Naive thymus-derived CD4-positive, alpha-beta T cell (primary cell): ENCODE measurements around the gene PNMA1. TPM values are rescaled to one million over a fixed set of nuclear protein-coding genes. Genes with fewer than 3 reads are reported as not detected.

Experiments used
- ATAC-seq: fragments of 150-1000 bp; cut with Tn5 transposase; 2 replicates; pipeline ENCODE4 v1.10.0; 2021; ENCODE audit warnings: mild to moderate bottlenecking, moderate library complexity
- CTCF ChIA-PET: fragments of 350-600 bp; sonication (Branson Sonifier 250); formaldehyde crosslinking; loops from one replicate; lab custom pipeline; 2021; ENCODE audit warnings: antibody characterized with exemption; lab: Charles Lee
- POLR2A ChIA-PET: fragments of 350-600 bp; sonication (Branson Sonifier 250); formaldehyde crosslinking; loops from one replicate; lab custom pipeline; 2021; ENCODE audit warnings: antibody characterized with exemption, inconsistent platforms; lab: Charles Lee
- DNase-seq, 9 donors: peaks; one replicate each; pipeline versions ENCODE4 v3.0.0 to v3.0.0-alpha.2; 2020 to 2022; ENCODE audit warnings: mixed read lengths in 1 of 9
- H3K27ac ChIP-seq: one replicate; pipeline ENCODE4 v1.7.0; 2013; ENCODE audit warnings: mild to moderate bottlenecking, low read depth, low read length, moderate library complexity
- H3K27me3 ChIP-seq, 2 donors: one replicate each; pipeline ENCODE4 v1.7.0; 2013; ENCODE audit warnings: low read length in 2 of 2, mild to moderate bottlenecking in 2 of 2, moderate library complexity in 2 of 2; ENCODE audit not compliant: control insufficient read depth in 2 of 2, insufficient read depth in 2 of 2
- H3K36me3 ChIP-seq, 3 experiments: 1 replicate in 2 of 3; 2 replicates in 1 of 3; pipeline ENCODE4 v1.7.0; 2013; ENCODE audit warnings: low read length in 3 of 3, mild to moderate bottlenecking in 3 of 3, moderate library complexity in 1 of 3; ENCODE audit not compliant: insufficient read depth in 3 of 3, control insufficient read depth in 2 of 3
- H3K4me1 ChIP-seq, 2 donors: one replicate each; pipeline ENCODE4 v1.7.0; 2013; ENCODE audit warnings: low read length in 2 of 2, mild to moderate bottlenecking in 2 of 2, moderate library complexity in 1 of 2; ENCODE audit not compliant: control insufficient read depth in 2 of 2, insufficient read depth in 2 of 2
- H3K4me3 ChIP-seq: 2 replicates; pipeline ENCODE4 v1.7.0; 2013; ENCODE audit warnings: mild to moderate bottlenecking, low read length
- H3K9me3 ChIP-seq, 3 experiments: 1 replicate in 2 of 3; 2 replicates in 1 of 3; pipeline ENCODE4 v1.7.0; 2013; ENCODE audit warnings: low read length in 3 of 3; ENCODE audit not compliant: control insufficient read depth in 2 of 3
- H3K27ac Mint-ChIP-seq, 9 donors: one replicate each; pipeline ENCODE4 v1.8.0; 2020 to 2022; ENCODE audit warnings: mixed read lengths in 9 of 9, mild to moderate bottlenecking in 8 of 9, moderate library complexity in 5 of 9, inconsistent platforms in 2 of 9
- H3K27me3 Mint-ChIP-seq, 5 donors: one replicate each; pipeline ENCODE4 v1.8.0; 2021 to 2022; ENCODE audit warnings: mixed read lengths in 5 of 5, mild to moderate bottlenecking in 1 of 5
- H3K36me3 Mint-ChIP-seq, 5 donors: one replicate each; pipeline ENCODE4 v1.8.0; 2020 to 2022; ENCODE audit warnings: mixed read lengths in 5 of 5, mild to moderate bottlenecking in 3 of 5, inconsistent platforms in 1 of 5
- H3K4me1 Mint-ChIP-seq, 7 donors: one replicate each; pipeline ENCODE4 v1.8.0; 2020 to 2022; ENCODE audit warnings: mixed read lengths in 7 of 7, mild to moderate bottlenecking in 3 of 7, inconsistent platforms in 1 of 7
- H3K4me3 Mint-ChIP-seq, 10 donors: one replicate each; pipeline ENCODE4 v1.8.0; 2020 to 2022; ENCODE audit warnings: mild to moderate bottlenecking in 10 of 10, mixed read lengths in 10 of 10, moderate library complexity in 6 of 10, inconsistent platforms in 2 of 10
- H3K9me3 Mint-ChIP-seq, 11 donors: one replicate each; pipeline ENCODE4 v1.8.0; 2020 to 2022; ENCODE audit warnings: mixed read lengths in 11 of 11, mild to moderate bottlenecking in 4 of 11, inconsistent platforms in 1 of 11, moderate library complexity in 1 of 11
- intact Hi-C, 2 donors: fragments of 100-400 bp; cut with micrococcal nuclease; formaldehyde crosslinking; loops; one replicate each; pipeline ENCODE4 v1.15.1; 2023
- polyA plus RNA-seq, 2 donors: library from polyadenylated mRNA; unstranded; fragments of 300-500 nt; fragmentation: Illumina TruSeq; gene quantifications; one replicate each; pipeline ENCODE4 v1.2.3, GENCODE V29; 2021
- total RNA-seq, 6 experiments: library from RNA in 5 of 6; stranded (reverse) in 5 of 6; gene quantifications; 1 replicate in 5 of 6; 2 replicates in 1 of 6; pipeline ENCODE4 v1.2.3 and lab custom pipeline; 2021 to 2026

Gene PNMA1
- total and polyA plus RNA-seq, 7 experiments from 2014 or later, result 21.6 to 44.0 (median 39.3) TPM

GRCh38 chr14:73684627-73685026 is 29.6 kb downstream of the PNMA1 start:
- Histone ChIP-seq H3K27me3 (no peaks in the 10 kb centered on the region), H3K4me3 (no peak overlapping the region), H3K36me3 (no peaks in the 10 kb centered on the region), H3K4me1 (no peaks in the 10 kb centered on the region), H3K27ac (no peak overlapping the region), H3K9me3 (no peaks in the 10 kb centered on the region)
- no peak overlapping the region for H3K27ac Mint-ChIP-seq
- no peaks in the 10 kb centered on the region for H3K9me3 Mint-ChIP-seq
- intact Hi-C loops, result no loop called here
- ATAC-seq (no peak), DNase-seq (no peak)
- peaks cover 0 to 15% (median 0%) of the 10 kb centered on the region in 5 donors for H3K36me3 Mint-ChIP-seq
- H3K27me3 Mint-ChIP-seq, result no peaks in the 10 kb centered on the region
- ChIA-PET CTCF (no interaction called here), POLR2A (interaction anchor here (0.6 kb wide), 1 partner anchor 274 kb away, joined by 3 read pairs; no protein-coding TSS in a partner anchor)
- H3K4me1 Mint-ChIP-seq, result peaks cover 0 to 3% (median 0%) of the 10 kb centered on the region in 7 donors
- H3K4me3 Mint-ChIP-seq, result no peak overlapping the region

GRCh38 chr14:73680821-73681220 is 33.4 kb downstream of the PNMA1 start:
- Mint-ChIP-seq H3K9me3 (no peaks in the 10 kb centered on the region), H3K27me3 (no peaks in the 10 kb centered on the region), H3K27ac (no peak overlapping the region), H3K4me1 (peaks cover 0 to 5% (median 0%) of the 10 kb centered on the region in 7 donors), H3K36me3 (peaks cover 0 to 13% (median 4%) of the 10 kb centered on the region in 5 donors), H3K4me3 (no peak overlapping the region)
- DNase-seq (no peak), ATAC-seq (no peak)
- Histone ChIP-seq H3K27ac (no peak overlapping the region), H3K27me3 (no peaks in the 10 kb centered on the region), H3K36me3 (no peaks in the 10 kb centered on the region), H3K4me3 (no peak overlapping the region), H3K4me1 (no peaks in the 10 kb centered on the region), H3K9me3 (no peaks in the 10 kb centered on the region)
- POLR2A ChIA-PET, result no interaction called here
- CTCF ChIA-PET, result no interaction called here
- intact Hi-C loops, result no loop called here

GRCh38 chr14:73678698-73679097 is 35.5 kb downstream of the PNMA1 start:
- H3K9me3 ChIP-seq, result no peaks in the 10 kb centered on the region
- no peaks in the 10 kb centered on the region for H3K4me1 ChIP-seq
- H3K4me3 Mint-ChIP-seq, result no peak overlapping the region
- CTCF ChIA-PET, result interaction anchor here (0.6 to 1.5 kb wide), 2 partner anchors 51 to 222 kb away, joined by 3 read pairs; no protein-coding TSS in a partner anchor
- H3K36me3 Mint-ChIP-seq, result peaks cover 0 to 11% (median 0%) of the 10 kb centered on the region in 5 donors
- peaks cover 0 to 2% (median 0%) of the 10 kb centered on the region in 7 donors for H3K4me1 Mint-ChIP-seq
- ATAC-seq (no peak), DNase-seq (no peak)
- no peak overlapping the region for H3K4me3 ChIP-seq
- H3K9me3 Mint-ChIP-seq, result no peaks in the 10 kb centered on the region
- no peaks in the 10 kb centered on the region for H3K27me3 Mint-ChIP-seq
- POLR2A ChIA-PET, result interaction anchor here (0.7 kb wide), 1 partner anchor 17 kb away, joined by 3 read pairs; no protein-coding TSS in a partner anchor
- intact Hi-C loops, result no loop called here
- no peak overlapping the region for H3K27ac Mint-ChIP-seq
- no peaks in the 10 kb centered on the region for H3K27me3 ChIP-seq
- no peaks in the 10 kb centered on the region for H3K36me3 ChIP-seq
- H3K27ac ChIP-seq, result no peak overlapping the region

DNA sequence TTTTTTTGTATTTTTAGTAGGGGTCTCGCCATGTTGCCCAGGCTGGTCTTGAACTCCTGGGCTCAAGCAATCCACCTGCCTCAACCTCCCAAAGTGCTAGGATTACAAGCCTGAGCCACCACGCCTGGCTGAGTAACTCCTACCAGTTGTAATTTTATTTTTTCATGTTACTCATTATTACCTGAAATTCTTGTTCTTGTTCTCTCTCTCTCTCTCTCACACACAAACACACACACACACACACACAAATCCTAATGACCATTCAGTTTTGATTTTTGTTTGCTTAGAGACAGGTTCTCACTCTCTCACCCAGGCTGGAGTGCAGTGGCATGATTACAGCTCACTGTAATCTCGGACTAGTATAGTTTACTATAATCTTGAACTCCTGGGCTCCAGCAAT is 39.2 kb downstream of the PNMA1 start:
- Mint-ChIP-seq H3K36me3 (peaks cover 0 to 15% (median 0%) of the 10 kb centered on the region in 5 donors), H3K4me1 (peaks cover 0 to 2% (median 0%) of the 10 kb centered on the region in 7 donors), H3K9me3 (no peaks in the 10 kb centered on the region), H3K4me3 (no peak overlapping the region), H3K27me3 (no peaks in the 10 kb centered on the region), H3K27ac (peak overlapping the region in 2 of 9 donors; percentile 23 to 43)
- Histone ChIP-seq H3K9me3 (no peaks in the 10 kb centered on the region), H3K4me3 (no peak overlapping the region), H3K27ac (no peak overlapping the region), H3K36me3 (no peaks in the 10 kb centered on the region), H3K27me3 (no peaks in the 10 kb centered on the region), H3K4me1 (no peaks in the 10 kb centered on the region)
- ChIA-PET CTCF (no interaction called here), POLR2A (interaction anchor here (0.6 kb wide), 1 partner anchor 9 kb away, joined by 3 read pairs; no protein-coding TSS in a partner anchor)
- DNase-seq (no peak), ATAC-seq (no peak)
- intact Hi-C loops, result no loop called here

- H3K36me3 Mint-ChIP-seq, result peaks cover 0 to 11% (median 8%) of the 10 kb centered on the region in 5 donors
- DNase-seq, result no peak
- peaks cover 0 to 9% (median 2%) of the 10 kb centered on the region in 7 donors for H3K4me1 Mint-ChIP-seq
- H3K27ac Mint-ChIP-seq, result peak overlapping the region in 2 of 9 donors; percentile 3 to 17
- Histone ChIP-seq H3K27ac (no peak overlapping the region), H3K9me3 (no peaks in the 10 kb centered on the region), H3K4me1 (no peaks in the 10 kb centered on the region), H3K27me3 (no peaks in the 10 kb centered on the region), H3K36me3 (no peaks in the 10 kb centered on the region), H3K4me3 (no peak overlapping the region)
- H3K27me3 Mint-ChIP-seq, result no peaks in the 10 kb centered on the region
- no peak for ATAC-seq
- H3K4me3 Mint-ChIP-seq, result no peak overlapping the region
- ChIA-PET POLR2A (interaction anchor here (0.7 kb wide), 1 partner anchor 34 kb away, joined by 3 read pairs; no protein-coding TSS in a partner anchor), CTCF (no interaction called here)
- peaks cover 0 to 1% (median 0%) of the 10 kb centered on the region in 11 donors for H3K9me3 Mint-ChIP-seq
- intact Hi-C loops, result no loop called here
Observed at GRCh38 chr14:73667854-73668253, 46.3 kb downstream of the PNMA1 start.

- Mint-ChIP-seq H3K9me3 (peaks cover 0 to 1% (median 0%) of the 10 kb centered on the region in 11 donors), H3K36me3 (peaks cover 0 to 18% (median 13%) of the 10 kb centered on the region in 5 donors), H3K27me3 (no peaks in the 10 kb centered on the region), H3K27ac (peak overlapping the region in 2 of 9 donors; percentile 3 to 11), H3K4me3 (no peak overlapping the region), H3K4me1 (peaks cover 0 to 9% (median 2%) of the 10 kb centered on the region in 7 donors)
- intact Hi-C loops, result no loop called here
- CTCF ChIA-PET, result no interaction called here
- ATAC-seq, result no peak
- POLR2A ChIA-PET, result interaction anchor here (1.0 kb wide), 1 partner anchor 10 kb away, joined by 3 read pairs; no protein-coding TSS in a partner anchor
- Histone ChIP-seq H3K36me3 (no peaks in the 10 kb centered on the region), H3K4me3 (no peak overlapping the region), H3K4me1 (no peaks in the 10 kb centered on the region), H3K27ac (no peak overlapping the region), H3K27me3 (no peaks in the 10 kb centered on the region), H3K9me3 (no peaks in the 10 kb centered on the region)
- DNase-seq, result no peak
Observed at GRCh38 chr14:73666583-73666982, 47.6 kb downstream of the PNMA1 start.

DNA sequence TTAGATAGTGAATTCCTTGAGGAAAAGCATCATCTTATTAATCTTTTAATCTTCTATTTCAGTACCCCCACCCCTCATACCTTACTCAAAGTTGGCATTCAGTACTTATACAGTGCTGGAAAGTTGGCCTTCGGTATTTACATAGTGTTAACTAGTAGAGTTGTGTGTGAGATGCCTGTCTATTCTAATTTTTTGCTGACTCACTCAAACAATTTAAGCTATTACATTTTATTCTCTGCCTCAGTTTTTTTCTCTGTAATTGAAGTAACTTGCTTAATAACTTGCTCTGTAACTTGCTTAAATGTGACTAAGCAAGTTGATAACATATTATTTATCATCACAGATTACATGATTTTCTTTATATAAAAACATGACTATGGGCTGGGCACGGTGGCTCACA is 49.1 kb downstream of the PNMA1 start:
- Histone ChIP-seq H3K27ac (no peak overlapping the region), H3K36me3 (no peaks in the 10 kb centered on the region), H3K27me3 (no peaks in the 10 kb centered on the region), H3K4me3 (no peak overlapping the region), H3K4me1 (no peaks in the 10 kb centered on the region), H3K9me3 (no peaks in the 10 kb centered on the region)
- intact Hi-C loops, result no loop called here
- peaks cover 0 to 1% (median 0%) of the 10 kb centered on the region in 11 donors for H3K9me3 Mint-ChIP-seq
- peaks cover 0 to 23% (median 13%) of the 10 kb centered on the region in 5 donors for H3K36me3 Mint-ChIP-seq
- ChIA-PET CTCF (no interaction called here), POLR2A (no interaction called here)
- no peak overlapping the region for H3K4me3 Mint-ChIP-seq
- H3K4me1 Mint-ChIP-seq, result peaks cover 0 to 9% (median 2%) of the 10 kb centered on the region in 7 donors
- no peak overlapping the region for H3K27ac Mint-ChIP-seq
- H3K27me3 Mint-ChIP-seq, result no peaks in the 10 kb centered on the region
- ATAC-seq (no peak), DNase-seq (no peak)
